Neutrophil (primary cell): ENCODE results near the gene NSD1.

ENCODE experiments used
- H3K27ac ChIP-seq: fragments of 200-600 bp; sonication (generic); 2 replicates; pipeline ENCODE4 v1.5.1; 2016; ENCODE audit warnings: mild to moderate bottlenecking, moderate library complexity
- H3K27me3 ChIP-seq: fragments of 200-600 bp; sonication (generic); 2 replicates; pipeline ENCODE4 v1.6.0; 2016; ENCODE audit warnings: mild to moderate bottlenecking
- H3K36me3 ChIP-seq: fragments of 200-600 bp; sonication (generic); 2 replicates; pipeline ENCODE4 v1.5.1; 2017
- H3K4me1 ChIP-seq, 2 experiments: fragments of 200-600 bp in 1 of 2; sonication (generic) in 1 of 2; 1 replicate in 1 of 2; 2 replicates in 1 of 2; pipeline versions ENCODE4 v1.5.1 to v1.6.1; 2013 to 2016; ENCODE audit warnings: low read depth in 1 of 2, low read length in 1 of 2, mild to moderate bottlenecking in 1 of 2, moderate library complexity in 1 of 2; ENCODE audit not compliant: control insufficient read depth in 1 of 2, insufficient read depth in 1 of 2
- H3K4me3 ChIP-seq, 2 experiments: fragments of 200-600 bp in 1 of 2; sonication (generic) in 1 of 2; 1 replicate in 1 of 2; 2 replicates in 1 of 2; pipeline ENCODE4 v1.5.1; 2013 to 2016; ENCODE audit warnings: low read depth in 1 of 2, low read length in 1 of 2, mild to moderate bottlenecking in 1 of 2, moderate library complexity in 1 of 2
- H3K9me3 ChIP-seq: fragments of 200-600 bp; sonication (generic); 2 replicates; pipeline ENCODE4 v1.5.1; 2016
- TF ChIP-seq, protein P1 (sequence below): fragments of 200-600 bp; sonication (generic); IDR thresholded peaks from 2 replicates; pipeline ENCODE4 v1.5.1; 2016; ENCODE audit warnings: antibody characterized with exemption

NSD1 gene

GRCh38 chr5:177315411-177315810 lies 181.8 kb downstream of the NSD1 start:
- peaks cover 61 to 64% of the 10 kb centered on the region in 2 experiments for H3K4me1 ChIP-seq
- H3K4me3 ChIP-seq: no peak overlapping the region
- no peaks in the 10 kb centered on the region for H3K9me3 ChIP-seq
- H3K27ac ChIP-seq: no peak overlapping the region
- H3K36me3 ChIP-seq: no peaks in the 10 kb centered on the region
- H3K27me3 ChIP-seq: no peaks in the 10 kb centered on the region
- TF ChIP-seq, protein P1, sequence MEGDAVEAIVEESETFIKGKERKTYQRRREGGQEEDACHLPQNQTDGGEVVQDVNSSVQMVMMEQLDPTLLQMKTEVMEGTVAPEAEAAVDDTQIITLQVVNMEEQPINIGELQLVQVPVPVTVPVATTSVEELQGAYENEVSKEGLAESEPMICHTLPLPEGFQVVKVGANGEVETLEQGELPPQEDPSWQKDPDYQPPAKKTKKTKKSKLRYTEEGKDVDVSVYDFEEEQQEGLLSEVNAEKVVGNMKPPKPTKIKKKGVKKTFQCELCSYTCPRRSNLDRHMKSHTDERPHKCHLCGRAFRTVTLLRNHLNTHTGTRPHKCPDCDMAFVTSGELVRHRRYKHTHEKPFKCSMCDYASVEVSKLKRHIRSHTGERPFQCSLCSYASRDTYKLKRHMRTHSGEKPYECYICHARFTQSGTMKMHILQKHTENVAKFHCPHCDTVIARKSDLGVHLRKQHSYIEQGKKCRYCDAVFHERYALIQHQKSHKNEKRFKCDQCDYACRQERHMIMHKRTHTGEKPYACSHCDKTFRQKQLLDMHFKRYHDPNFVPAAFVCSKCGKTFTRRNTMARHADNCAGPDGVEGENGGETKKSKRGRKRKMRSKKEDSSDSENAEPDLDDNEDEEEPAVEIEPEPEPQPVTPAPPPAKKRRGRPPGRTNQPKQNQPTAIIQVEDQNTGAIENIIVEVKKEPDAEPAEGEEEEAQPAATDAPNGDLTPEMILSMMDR: no peak

DNA sequence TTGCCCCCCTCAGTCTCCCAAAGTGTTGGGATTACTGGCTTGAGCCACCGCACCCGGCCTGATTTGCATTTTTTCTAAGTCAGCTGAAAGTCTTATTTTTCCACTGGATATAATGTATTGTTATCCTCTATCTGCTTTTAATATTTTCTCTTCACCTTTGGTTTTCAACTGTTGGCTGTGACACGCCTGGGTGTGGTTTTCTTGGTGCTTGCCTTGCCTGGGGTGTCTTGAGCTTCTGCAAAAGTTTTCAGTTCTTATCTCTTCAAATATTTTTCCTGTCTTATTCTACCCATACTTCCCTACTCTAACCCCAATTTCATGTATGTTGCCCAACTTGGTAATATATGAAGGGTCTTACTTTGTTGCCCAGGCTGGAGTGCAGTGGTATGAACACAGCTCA lies 182.4 kb downstream of the NSD1 start:
- TF ChIP-seq, protein P1: no peak
- Histone ChIP-seq H3K27me3 (no peaks in the 10 kb centered on the region), H3K9me3 (no peaks in the 10 kb centered on the region), H3K4me3 (no peak overlapping the region), H3K4me1 (peaks cover 61 to 64% of the 10 kb centered on the region in 2 experiments), H3K36me3 (no peaks in the 10 kb centered on the region), H3K27ac (no peak overlapping the region)

- H3K27me3 ChIP-seq: no peaks in the 10 kb centered on the region
- TF ChIP-seq, protein P1: peak; percentile 91
- peaks cover 46 to 48% of the 10 kb centered on the region in 2 experiments for H3K4me1 ChIP-seq
- H3K36me3 ChIP-seq: no peaks in the 10 kb centered on the region
- H3K4me3 ChIP-seq: no peak overlapping the region
- no peaks in the 10 kb centered on the region for H3K9me3 ChIP-seq
- peak overlapping the region; percentile 8 for H3K27ac ChIP-seq
These were observed 184.4 kb downstream of the NSD1 start for GRCh38 chr5:177317959-177318377.

- Histone ChIP-seq H3K4me3 (peak overlapping the region in 1 of 2 experiments; percentile 42), H3K27me3 (no peaks in the 10 kb centered on the region), H3K27ac (peak overlapping the region; percentile 74), H3K4me1 (peaks cover 43 to 48% of the 10 kb centered on the region in 2 experiments), H3K36me3 (no peaks in the 10 kb centered on the region), H3K9me3 (no peaks in the 10 kb centered on the region)
- TF ChIP-seq, protein P1: no peak
These were observed 186.5 kb downstream of the NSD1 start for GRCh38 chr5:177319913-177320588.

- TF ChIP-seq, protein P1: no peak
- Histone ChIP-seq H3K27me3 (no peaks in the 10 kb centered on the region), H3K27ac (peak overlapping the region; percentile 74), H3K4me1 (peaks cover 43 to 48% of the 10 kb centered on the region in 2 experiments), H3K4me3 (no peak overlapping the region), H3K9me3 (no peaks in the 10 kb centered on the region), H3K36me3 (no peaks in the 10 kb centered on the region)
These were observed 187.3 kb downstream of the NSD1 start for GRCh38 chr5:177320879-177321278.
